ENCODE data around the gene TMEM63A.

DNA sequence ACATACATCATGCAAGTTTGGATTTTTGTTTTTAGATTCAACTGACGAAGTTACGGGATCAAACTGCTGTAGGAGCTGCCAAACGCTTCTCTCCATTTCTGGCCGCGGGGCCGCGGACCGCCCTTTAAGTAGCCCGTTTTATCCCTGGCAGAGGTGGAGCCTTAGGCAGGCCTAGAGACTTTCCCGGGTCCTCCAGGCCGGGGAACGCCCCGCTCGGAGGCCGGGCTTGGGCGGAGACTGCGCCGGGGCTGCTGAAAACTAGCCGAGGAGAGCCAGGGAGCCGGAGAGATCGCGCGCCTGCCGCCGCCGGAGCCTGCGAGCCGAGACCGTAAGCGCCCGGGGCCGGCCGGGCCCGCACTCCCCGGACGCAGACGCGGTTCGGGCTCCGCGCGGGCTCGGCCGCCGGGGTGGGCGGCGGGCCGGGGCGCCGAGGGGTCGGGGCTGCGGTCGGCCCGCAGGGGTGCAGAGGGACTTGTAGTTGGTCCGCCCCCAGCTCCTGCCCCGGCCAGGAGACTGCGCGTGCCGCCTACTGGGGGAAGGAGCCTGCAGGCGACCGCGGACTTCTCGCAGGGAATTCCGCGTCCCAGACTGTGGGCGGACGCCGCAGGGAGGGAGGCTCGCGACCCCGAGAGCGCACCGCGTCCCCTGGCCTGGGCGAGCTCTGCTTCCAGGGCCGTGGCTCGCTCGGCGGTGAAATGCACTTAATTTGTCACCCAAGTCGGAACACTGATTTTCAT lies 72.2 kb downstream of the TMEM63A start, which contains the start of gene EPHX1:
- TF ChIP-seq CTCF (IDR thresholded peaks at IDR 0.05): peak; percentile 31 to 54 (median 50)
- TF ChIP-seq POLR2AphosphoS5 (IDR thresholded peaks at IDR 0.05): peak; percentile 69 to 88
